C4-2B (cell line): ENCODE results near the gene MTMR1.

Experiments used
- H3K27ac ChIP-seq: fragments of 450-650 bp; 2 replicates; pipeline ENCODE4 v1.5.1; 2017
- CTCF ChIP-seq: fragments of 450-650 bp; conservative IDR thresholded peaks from 2 replicates; pipeline ENCODE4 v1.5.1; 2017; ENCODE audit warnings: mild to moderate bottlenecking
- ZFX ChIP-seq: fragments of 450-650 bp; IDR thresholded peaks from 2 replicates; pipeline ENCODE4 v1.6.1; 2017

Gene MTMR1

GRCh38 chrX:150766351-150767044 lies 73.3 kb downstream of the MTMR1 start:
- TF ChIP-seq CTCF (peak; percentile 30), ZFX (no peak)
- H3K27ac ChIP-seq, result no peak overlapping the region

GRCh38 chrX:150767045-150767395 lies 73.8 kb downstream of the MTMR1 start:
- no peak for TF ChIP-seq CTCF
- no peak for TF ChIP-seq ZFX
- no peak overlapping the region for H3K27ac ChIP-seq

GRCh38 chrX:150767475-150768131 lies 74.4 kb downstream of the MTMR1 start:
- no peak overlapping the region for H3K27ac ChIP-seq
- TF ChIP-seq ZFX (no peak), CTCF (no peak)

- no peak overlapping the region for H3K27ac ChIP-seq
- TF ChIP-seq ZFX, result no peak
- no peak for TF ChIP-seq CTCF
These were observed 74.9 kb downstream of the MTMR1 start for GRCh38 chrX:150768132-150768485.

GRCh38 chrX:150768580-150769190 lies 75.5 kb downstream of the MTMR1 start:
- H3K27ac ChIP-seq, result no peak overlapping the region
- TF ChIP-seq ZFX (no peak), CTCF (no peak)

GRCh38 chrX:150769408-150769807 lies 76.2 kb downstream of the MTMR1 start:
- no peak for TF ChIP-seq CTCF
- TF ChIP-seq ZFX, result no peak
- no peak overlapping the region for H3K27ac ChIP-seq

- no peak for TF ChIP-seq ZFX
- no peak for TF ChIP-seq CTCF
- no peak overlapping the region for H3K27ac ChIP-seq
These were observed 77.4 kb downstream of the MTMR1 start for GRCh38 chrX:150770623-150771022.
